Gastroesophageal sphincter (tissue), 2 donors: Measurements from ENCODE around the gene PIP5K1C.

Experiments used
- POLR2A ChIP-seq, 2 donors: fragments of 450-650 bp; IDR thresholded peaks; one replicate each; pipeline ENCODE4 v1.6.1; 2017; ENCODE audit warnings: antibody characterized with exemption in 2 of 2, mild to moderate bottlenecking in 2 of 2, moderate library complexity in 1 of 2
- POLR2AphosphoS5 ChIP-seq: sonication (generic); formaldehyde crosslinking; IDR thresholded peaks from one replicate; pipeline ENCODE4 v1.6.1; 2017; ENCODE audit warnings: antibody characterized with exemption

- TF ChIP-seq POLR2AphosphoS5: no peak
- no peak for TF ChIP-seq POLR2A (IDR thresholded peaks at IDR 0.05)
Observed at GRCh38 chr19:3672993-3673392, 27.3 kb downstream of the PIP5K1C start.
